Measurements from ENCODE around the gene GABRB1. TPM values are rescaled to one million over a fixed set of nuclear protein-coding genes. Genes with fewer than 3 reads are reported as not detected.
A peak's percentile ranks its signal among the peaks of the same experiment; 100 is the strongest.

The GABRB1 gene
- total and polyA plus RNA-seq, 2 experiments from 2014 or later, result 0.42 to 1.1 TPM

DNA sequence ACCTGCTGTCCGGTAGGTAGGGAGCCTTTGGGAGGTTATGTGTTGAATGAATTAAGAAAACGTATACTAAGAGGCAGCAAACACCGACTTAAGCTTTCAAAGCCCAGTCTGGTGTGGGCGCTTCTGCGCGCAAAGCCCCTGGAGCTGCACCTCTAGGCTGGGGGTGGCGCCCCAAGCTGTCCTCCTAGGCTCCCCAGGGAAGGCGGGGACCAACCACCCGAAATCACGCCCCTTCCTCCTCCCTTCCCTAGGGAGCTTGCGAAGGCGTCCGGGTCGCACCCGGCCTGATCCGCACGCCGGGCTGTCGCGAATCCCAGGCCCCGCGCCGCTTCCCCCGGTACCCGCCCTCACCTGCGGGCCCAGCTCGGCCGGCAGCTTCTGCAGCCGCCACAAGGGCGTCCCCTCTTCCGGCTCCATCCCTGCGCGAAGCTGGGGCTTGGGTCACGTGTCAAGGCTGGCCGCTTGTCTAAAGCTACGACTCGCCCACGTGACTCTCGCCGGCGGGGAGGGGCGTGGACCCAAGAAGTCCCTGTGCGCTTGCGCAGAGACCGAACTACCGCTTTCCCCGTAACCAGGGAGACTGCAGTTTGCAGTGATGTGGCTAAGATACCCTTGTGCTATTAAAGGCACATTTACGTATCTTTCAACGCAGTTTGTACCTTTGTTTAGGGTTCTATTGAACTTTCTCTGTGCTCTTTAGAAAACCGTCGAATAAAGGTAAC lies 432.0 kb downstream of the GABRB1 start, which contains the start of gene COMMD8:
Gene COMMD8 (minus strand): TSS at position 468 of the 722 bp plus-strand sequence. CDS start 51 bp downstream, at position 417.
- H3K4me1 ChIP-seq (ENCODE audit: low read depth), result no peaks in the 10 kb centered on the region
- H3K4me3 ChIP-seq, result peak within 1 kb of the TSS; percentile 80
- TF ChIP-seq, protein P1, sequence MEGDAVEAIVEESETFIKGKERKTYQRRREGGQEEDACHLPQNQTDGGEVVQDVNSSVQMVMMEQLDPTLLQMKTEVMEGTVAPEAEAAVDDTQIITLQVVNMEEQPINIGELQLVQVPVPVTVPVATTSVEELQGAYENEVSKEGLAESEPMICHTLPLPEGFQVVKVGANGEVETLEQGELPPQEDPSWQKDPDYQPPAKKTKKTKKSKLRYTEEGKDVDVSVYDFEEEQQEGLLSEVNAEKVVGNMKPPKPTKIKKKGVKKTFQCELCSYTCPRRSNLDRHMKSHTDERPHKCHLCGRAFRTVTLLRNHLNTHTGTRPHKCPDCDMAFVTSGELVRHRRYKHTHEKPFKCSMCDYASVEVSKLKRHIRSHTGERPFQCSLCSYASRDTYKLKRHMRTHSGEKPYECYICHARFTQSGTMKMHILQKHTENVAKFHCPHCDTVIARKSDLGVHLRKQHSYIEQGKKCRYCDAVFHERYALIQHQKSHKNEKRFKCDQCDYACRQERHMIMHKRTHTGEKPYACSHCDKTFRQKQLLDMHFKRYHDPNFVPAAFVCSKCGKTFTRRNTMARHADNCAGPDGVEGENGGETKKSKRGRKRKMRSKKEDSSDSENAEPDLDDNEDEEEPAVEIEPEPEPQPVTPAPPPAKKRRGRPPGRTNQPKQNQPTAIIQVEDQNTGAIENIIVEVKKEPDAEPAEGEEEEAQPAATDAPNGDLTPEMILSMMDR (IDR thresholded peaks at IDR 0.05; ENCODE audit: low read depth, low read length), result peak; percentile 33
- peak; percentile 98 to 99 for DNase-seq (ENCODE audit: low read depth in 1 of 2, low spot score in 1 of 2)
- peak within 1 kb of the TSS; percentile 27 for H3K27ac ChIP-seq
- no peaks in the 10 kb centered on the region for H3K27me3 ChIP-seq
- no peaks in the 10 kb centered on the region for H3K36me3 ChIP-seq
- H3K9me3 ChIP-seq (ENCODE audit: low read depth), result no peaks in the 10 kb centered on the region

DNA sequence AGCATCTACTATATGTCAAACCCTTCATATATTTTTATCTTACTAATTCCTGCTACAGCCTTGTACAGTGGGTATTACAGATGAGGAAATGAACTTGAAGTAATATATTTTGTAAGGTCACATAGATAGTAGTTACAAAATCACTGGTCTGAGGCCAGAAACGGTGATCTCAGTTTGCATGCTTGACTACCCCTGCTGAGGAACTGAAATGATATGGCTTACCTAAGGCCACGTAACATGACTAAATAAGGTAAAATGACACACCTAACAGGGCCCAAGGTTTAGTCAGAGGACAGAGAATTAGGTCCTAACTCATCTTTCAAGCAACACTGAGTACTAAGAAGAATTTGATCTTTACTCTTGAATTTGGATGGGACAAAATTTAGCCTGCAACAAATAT lies 433.6 kb downstream of the GABRB1 start:
- Histone ChIP-seq H3K4me3 (no peak overlapping the region), H3K9me3 (ENCODE audit: low read depth) (no peaks in the 10 kb centered on the region)

DNA sequence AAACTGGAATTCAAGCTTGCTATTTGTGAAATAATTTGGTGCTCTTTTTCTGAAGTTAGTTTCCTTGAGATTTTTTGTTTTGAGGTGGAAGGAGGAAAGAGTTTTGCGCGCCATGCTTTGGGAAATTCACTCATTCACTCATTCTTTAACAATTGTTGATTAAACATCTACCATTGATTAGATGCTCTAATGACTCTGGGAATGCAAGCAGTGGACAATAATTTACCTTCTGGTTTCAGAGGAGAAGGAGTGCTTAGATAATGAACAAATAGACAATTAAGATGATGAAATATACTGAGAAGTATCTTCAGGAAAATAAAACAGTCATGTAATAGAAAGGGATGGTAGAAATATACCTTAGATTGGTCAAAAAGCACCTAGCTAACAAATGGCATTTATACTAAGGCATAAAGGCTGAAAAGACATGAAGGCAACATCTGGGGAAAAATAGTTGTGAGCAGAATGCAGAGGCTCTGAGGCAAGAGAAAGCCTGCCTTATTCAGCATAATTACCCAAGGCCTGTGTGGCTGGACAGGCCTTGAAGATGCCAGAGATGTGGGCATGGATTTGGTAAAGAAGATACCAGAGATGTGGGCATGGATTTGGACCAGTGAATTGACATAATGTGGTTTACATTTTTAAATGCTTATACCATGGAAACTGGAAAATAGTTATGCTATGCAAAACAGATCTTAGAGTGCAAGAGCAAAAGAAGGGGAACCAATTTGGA lies 434.9 kb downstream of the GABRB1 start:
- H3K4me3 ChIP-seq, result no peak overlapping the region

More for the DNA sequence above, 433.6 kb downstream of the GABRB1 start:
- H3K27ac ChIP-seq, result no peak overlapping the region
- no peaks in the 10 kb centered on the region for H3K4me1 ChIP-seq (ENCODE audit: low read depth)
- H3K27me3 ChIP-seq, result no peaks in the 10 kb centered on the region
- no peak for DNase-seq (ENCODE audit: low read depth in 1 of 2, low spot score in 1 of 2)
- TF ChIP-seq, protein P1 (IDR thresholded peaks at IDR 0.05; ENCODE audit: low read depth, low read length), result no peak
- H3K36me3 ChIP-seq, result no peaks in the 10 kb centered on the region

DNA sequence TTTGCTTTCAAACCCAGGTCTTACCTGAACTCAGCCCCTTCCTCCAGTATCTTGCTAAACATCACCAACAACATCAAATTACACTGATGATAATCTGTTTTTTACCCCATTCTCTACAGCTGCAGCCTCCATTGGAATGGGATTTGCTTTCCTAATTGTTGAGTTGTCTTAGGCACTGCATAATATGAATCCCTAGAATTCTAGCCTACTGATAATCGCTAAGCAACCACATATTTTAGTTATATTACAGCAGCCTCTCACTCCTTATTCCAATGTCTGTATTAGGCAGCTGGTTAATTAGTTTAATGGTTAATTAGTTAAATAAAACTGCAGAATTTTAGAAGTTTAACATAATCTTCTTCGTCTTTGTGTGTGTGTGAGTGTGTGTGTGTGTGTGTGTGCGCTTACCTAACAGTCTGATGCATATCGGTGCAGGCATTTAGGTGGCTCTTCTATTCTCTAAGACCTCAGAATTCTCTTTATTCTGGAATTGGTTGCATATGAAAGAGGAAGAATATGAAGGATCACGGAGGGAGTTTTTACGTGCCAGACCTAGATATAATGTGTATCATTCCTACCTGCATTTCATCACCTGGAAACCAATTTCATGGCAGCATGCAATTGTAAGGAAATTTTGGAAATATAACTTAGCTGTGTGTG lies 437.5 kb downstream of the GABRB1 start:
- Histone ChIP-seq H3K4me1 (ENCODE audit: low read depth) (no peaks in the 10 kb centered on the region), H3K36me3 (no peaks in the 10 kb centered on the region), H3K4me3 (no peak overlapping the region), H3K9me3 (ENCODE audit: low read depth) (no peaks in the 10 kb centered on the region), H3K27me3 (no peaks in the 10 kb centered on the region), H3K27ac (no peak overlapping the region)
- DNase-seq (ENCODE audit: low read depth in 1 of 2, low spot score in 1 of 2), result peak; percentile 27 to 69
- TF ChIP-seq, protein P1 (IDR thresholded peaks at IDR 0.05; ENCODE audit: low read depth, low read length), result no peak

More for the DNA sequence above, 434.9 kb downstream of the GABRB1 start:
- TF ChIP-seq, protein P1 (IDR thresholded peaks at IDR 0.05; ENCODE audit: low read depth, low read length), result no peak
- H3K4me1 ChIP-seq (ENCODE audit: low read depth), result no peaks in the 10 kb centered on the region
- H3K36me3 ChIP-seq, result no peaks in the 10 kb centered on the region
- no peaks in the 10 kb centered on the region for H3K9me3 ChIP-seq (ENCODE audit: low read depth)
- no peak for DNase-seq (ENCODE audit: low read depth in 1 of 2, low spot score in 1 of 2)
- H3K27me3 ChIP-seq, result no peaks in the 10 kb centered on the region
- H3K27ac ChIP-seq, result no peak overlapping the region

DNA sequence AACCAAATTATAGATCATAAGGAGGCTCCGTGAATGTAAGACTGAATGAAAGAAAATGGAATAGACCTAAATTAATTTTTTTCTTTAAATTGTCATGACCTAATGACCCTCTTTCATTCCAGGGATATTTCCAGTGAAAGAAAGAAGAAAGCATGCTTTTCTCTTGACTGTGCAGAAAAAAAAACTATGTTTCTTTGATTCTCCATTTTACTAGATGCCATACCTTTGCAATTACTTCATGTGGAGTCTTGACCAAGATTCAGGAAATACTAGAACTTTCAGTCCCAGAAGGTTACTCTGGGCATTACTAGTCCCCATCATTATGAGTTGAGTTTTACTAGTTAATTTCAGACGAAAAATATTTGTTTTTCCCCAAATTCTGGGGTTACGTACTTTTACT lies 438.6 kb downstream of the GABRB1 start:
- TF ChIP-seq, protein P1 (IDR thresholded peaks at IDR 0.05; ENCODE audit: low read depth, low read length), result no peak
- H3K27ac ChIP-seq, result no peak overlapping the region
- DNase-seq (ENCODE audit: low read depth in 1 of 2, low spot score in 1 of 2), result peak in 1 of 2 donors; percentile 10

More for the DNA sequence above, 438.6 kb downstream of the GABRB1 start:
- H3K9me3 ChIP-seq (ENCODE audit: low read depth), result no peaks in the 10 kb centered on the region
- H3K36me3 ChIP-seq, result no peaks in the 10 kb centered on the region
- H3K4me1 ChIP-seq (ENCODE audit: low read depth), result no peaks in the 10 kb centered on the region
- no peak overlapping the region for H3K4me3 ChIP-seq
- no peaks in the 10 kb centered on the region for H3K27me3 ChIP-seq

Measured in cardiac muscle cell (in vitro differentiated cells and primary cell).